ENCODE measurements around the gene ANKRD33B.

DNA sequence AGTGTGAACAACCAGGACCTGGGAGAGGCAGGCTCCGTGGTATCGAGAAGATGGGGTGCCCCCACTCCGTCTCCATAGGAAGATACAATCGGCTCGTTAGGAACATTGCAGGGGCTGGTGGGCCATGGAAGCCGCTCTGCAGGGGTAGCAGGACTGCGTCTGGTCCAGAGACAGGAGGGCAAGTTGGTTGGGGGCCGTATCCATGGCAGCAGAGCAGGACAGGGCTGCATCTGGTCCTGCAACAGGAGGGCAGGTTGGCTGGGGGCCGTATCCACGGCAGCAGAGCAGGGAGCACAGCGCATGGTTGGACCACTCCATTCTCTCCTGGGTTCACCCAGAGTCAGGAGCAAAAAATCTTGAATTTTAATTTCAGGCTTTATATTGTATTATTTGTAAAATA, 98.2 kb downstream of the ANKRD33B start:
- TF ChIP-seq, protein P1, sequence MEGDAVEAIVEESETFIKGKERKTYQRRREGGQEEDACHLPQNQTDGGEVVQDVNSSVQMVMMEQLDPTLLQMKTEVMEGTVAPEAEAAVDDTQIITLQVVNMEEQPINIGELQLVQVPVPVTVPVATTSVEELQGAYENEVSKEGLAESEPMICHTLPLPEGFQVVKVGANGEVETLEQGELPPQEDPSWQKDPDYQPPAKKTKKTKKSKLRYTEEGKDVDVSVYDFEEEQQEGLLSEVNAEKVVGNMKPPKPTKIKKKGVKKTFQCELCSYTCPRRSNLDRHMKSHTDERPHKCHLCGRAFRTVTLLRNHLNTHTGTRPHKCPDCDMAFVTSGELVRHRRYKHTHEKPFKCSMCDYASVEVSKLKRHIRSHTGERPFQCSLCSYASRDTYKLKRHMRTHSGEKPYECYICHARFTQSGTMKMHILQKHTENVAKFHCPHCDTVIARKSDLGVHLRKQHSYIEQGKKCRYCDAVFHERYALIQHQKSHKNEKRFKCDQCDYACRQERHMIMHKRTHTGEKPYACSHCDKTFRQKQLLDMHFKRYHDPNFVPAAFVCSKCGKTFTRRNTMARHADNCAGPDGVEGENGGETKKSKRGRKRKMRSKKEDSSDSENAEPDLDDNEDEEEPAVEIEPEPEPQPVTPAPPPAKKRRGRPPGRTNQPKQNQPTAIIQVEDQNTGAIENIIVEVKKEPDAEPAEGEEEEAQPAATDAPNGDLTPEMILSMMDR (conservative IDR thresholded peaks at IDR 0.05; ENCODE audit: low read depth, low read length): no peak
- no peak for TF ChIP-seq EZH2 (IDR thresholded peaks at IDR 0.05; ENCODE audit: borderline replicate concordance, low read depth, low read length, poor library complexity, severe bottlenecking)

Measured in A673 (cell line).